Bronchus fibroblast of lung (primary cell): Measurements from ENCODE around the gene TNS1. TPM values are rescaled to one million over a fixed set of nuclear protein-coding genes. Genes with fewer than 3 reads are reported as not detected.

Source experiments
- total RNA-seq: library from RNA; depleted of rRNA; stranded (reverse); fragments of >200 nt; gene quantifications from 2 replicates; pipeline ENCODE4 v1.2.3, GENCODE V29; 2015

TNS1 gene
- 15.3 and 18.3 TPM in 2 replicates for total RNA-seq

GRCh38 chr2:218002845-218003180 is at the start of gene TNS1:
TSS of gene TNS1 (minus strand) at chr2:218002995. CDS start at chr2:218002872, 123 bp downstream.

Other genes with a start within 250 kb of the TNS1 start
- gene RUFY4, start 66.3 kb upstream of the TNS1 start, total RNA-seq = not detected in 2 replicates
- gene CXCR2, start 123.0 kb upstream of the TNS1 start, total RNA-seq = not detected in 2 replicates
- gene CXCR1, start 164.0 kb upstream of the TNS1 start, total RNA-seq = not detected in 2 replicates
- gene ARPC2, start 214.2 kb upstream of the TNS1 start, total RNA-seq = 290 and 337 TPM in 2 replicates